GM19099 (cell line): Measurements from ENCODE around the gene NUDCD2.

Experiments used
- POLR2A ChIP-seq: IDR thresholded peaks from 3 replicates; pipeline ENCODE4 v1.6.1; 2011; ENCODE audit warnings: low read depth; ENCODE audit not compliant: insufficient read length; ENCODE audit errors: extremely low read depth

NUDCD2 gene

DNA sequence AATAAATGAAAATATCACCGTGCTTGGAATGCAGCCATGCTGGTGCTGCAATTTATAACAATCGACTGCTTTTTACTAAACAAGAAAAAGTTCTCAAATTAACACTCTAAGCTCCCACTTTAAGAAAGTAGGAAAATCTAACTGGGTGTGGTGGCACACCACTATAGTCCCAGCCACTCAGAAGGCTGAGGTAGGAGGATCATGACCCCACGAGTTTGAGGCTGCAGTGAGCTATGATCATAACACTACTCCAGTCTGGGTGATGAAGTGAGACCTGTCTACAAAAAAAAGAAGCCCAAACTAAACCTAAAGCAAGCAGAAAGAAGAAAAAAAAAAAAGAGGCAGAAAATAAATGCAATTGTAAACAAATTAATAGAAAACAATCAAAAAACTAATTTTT is 12.0 kb downstream of the NUDCD2 start:
- no peak for TF ChIP-seq POLR2A

DNA sequence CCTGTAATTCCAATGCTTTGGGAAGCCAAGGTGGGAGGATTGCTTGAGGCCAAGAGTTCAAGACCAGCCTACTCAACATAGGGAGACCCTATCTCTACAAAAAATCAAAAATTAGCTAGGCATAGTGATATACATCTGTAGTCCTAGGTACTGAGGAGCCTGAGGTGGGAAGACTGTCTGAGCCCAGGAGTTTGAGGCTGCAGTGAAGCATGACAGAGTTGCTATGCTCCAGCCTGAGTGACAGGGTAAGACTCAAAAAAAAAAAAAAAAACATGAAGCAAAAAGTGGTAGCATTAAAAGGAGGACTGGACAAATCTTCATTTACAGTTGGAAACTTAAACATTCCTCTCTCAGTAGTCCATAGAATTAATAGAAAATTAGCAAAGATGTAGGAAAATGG is 12.7 kb downstream of the NUDCD2 start:
- TF ChIP-seq POLR2A = no peak

DNA sequence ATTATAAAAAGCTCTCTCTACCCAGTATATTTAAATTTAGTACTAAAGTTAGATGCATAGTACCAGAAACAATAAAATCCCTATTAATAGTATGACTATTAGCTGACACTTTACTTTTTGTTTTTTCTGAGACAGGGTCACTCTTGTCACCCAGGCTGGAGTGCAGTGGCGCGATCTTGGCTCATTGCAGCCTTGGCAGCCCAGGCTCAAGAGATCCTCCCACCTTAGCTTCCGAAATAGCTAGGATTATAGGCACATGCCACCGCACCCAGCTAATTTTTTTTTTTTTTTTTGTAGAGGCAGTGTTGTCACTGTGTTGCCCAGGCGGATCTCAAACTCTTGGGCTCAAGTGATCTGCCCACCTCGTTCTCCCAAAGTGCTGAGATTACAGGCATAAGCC is 14.6 kb downstream of the NUDCD2 start:
- TF ChIP-seq POLR2A = no peak

DNA sequence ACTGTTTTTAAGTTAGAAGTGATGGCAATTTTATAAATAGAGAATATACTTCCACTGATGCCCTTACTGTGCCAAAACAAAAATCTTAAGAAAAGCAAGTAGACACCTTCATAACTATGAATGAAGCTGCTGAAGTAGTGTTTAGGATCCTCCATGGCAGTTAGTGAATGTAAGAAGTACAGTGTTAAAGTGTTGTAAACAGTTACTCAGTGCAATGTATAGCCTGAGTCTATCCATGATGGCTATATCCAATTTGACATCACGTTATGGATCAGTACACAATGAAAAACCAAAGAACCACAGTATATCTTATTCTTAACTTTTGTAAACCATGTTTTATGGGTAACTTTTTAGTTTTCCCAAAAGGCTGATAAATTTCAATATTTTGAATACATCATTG is 15.4 kb downstream of the NUDCD2 start:
- no peak for TF ChIP-seq POLR2A

DNA sequence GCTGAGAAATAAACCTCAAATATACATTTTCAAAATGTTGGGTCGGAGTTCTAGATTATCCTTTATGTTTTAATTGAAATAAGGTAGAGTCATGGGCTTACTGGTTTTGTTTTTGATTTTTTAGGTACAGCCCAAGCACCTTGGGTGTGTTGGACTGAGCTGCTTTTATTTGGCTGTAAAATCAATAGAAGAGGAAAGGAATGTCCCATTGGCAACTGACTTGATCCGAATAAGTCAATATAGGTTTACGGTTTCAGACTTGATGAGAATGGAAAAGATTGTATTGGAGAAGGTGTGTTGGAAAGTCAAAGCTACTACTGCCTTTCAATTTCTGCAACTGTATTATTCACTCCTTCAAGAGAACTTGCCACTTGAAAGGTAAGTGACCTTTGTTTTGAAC is 18.9 kb downstream of the NUDCD2 start:
- no peak for TF ChIP-seq POLR2A

DNA sequence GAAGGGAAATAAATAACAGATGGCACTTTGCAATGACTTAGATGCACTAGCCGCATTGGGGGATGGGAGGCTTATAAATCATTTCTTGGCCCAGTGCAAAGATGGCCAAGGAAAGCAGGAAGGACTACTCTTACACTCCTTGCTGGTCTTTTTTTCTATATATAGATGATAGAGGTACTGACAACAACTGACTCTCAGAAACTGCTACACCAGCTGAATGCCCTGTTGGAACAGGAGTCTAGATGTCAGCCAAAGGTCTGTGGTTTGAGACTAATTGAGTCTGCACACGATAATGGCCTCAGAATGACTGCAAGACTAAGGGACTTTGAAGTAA is 20.8 kb downstream of the NUDCD2 start:
- TF ChIP-seq POLR2A = no peak

DNA sequence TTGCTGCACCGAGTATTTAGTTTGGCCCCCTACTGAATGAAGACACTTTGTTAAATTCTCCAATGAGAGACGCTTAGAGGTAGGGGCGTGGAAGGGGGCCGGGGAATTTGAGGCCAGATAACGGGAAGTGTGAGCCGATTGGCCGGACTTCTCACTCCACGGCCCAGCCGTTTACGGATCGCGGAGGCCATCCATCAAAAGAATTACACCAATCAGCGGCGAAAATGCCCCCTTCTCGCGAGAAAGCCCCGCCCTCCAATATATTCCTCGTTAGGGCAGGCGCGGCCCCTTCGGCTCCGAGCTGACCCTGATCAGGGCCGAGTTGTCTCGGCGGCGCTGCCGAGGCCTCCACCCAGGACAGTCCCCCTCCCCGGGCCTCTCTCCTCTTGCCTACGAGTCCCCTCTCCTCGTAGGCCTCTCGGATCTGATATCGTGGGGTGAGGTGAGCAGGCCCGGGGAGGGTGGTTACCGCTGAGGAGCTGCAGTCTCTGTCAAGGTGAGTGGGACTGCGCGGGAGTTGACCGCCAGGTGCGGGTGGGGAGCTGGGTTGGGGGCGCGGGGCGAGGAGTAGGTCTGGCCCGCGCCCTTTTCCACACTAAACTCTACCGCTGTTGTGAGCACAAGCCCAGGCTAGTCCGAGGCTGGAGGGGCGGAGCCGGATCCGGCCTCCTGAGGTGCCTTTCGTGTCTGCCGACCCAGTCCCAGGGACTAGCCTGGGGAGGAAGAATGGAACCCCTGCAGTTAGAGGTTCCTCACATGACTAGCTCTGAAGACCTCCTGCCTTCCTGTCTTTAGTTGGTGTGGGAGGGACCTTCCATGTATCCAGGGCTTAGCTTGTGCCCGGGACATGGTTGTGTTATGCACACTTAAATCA is 22.4 kb downstream of the NUDCD2 start, which contains the start of gene CCNG1:
TSS of gene CCNG1 (plus strand) at position 287 of the 874 bp plus-strand sequence. CDS start 1,662 bp downstream, outside the sequence.
- peak; percentile 99 for TF ChIP-seq POLR2A

DNA sequence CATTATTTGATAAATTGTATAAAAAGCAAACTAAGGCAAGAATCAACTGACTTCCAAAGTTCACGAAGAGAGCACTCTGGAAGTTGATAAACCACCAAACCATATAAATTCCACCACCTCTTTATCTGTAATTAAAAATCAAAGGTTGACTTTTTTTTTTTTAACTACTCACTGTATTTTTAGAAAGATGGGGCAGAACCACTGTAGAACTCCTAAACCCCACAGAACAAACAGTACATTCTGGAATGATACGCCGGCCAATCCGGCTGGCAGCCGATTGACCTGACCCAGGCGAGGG is 22.9 kb downstream of the NUDCD2 start:
- no peak for TF ChIP-seq POLR2A

DNA sequence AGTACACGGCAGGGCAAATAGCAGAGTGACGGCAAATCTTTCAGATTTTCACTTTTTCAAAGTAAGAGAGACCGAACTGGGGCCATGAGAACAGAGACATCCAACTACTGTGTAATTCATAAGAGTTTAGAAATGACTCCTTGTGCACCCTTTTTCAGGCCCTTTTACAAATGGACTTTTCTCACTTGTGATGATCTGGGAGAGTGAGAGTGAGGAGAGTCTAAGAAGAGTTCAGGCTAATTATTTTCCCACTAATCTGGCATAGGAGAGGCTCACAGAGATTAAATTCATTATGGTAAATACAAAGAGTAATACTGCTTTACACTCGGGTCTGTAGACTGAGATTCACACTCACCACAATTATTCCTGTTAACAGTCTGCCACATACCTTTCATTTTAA is 23.4 kb downstream of the NUDCD2 start:
- no peak for TF ChIP-seq POLR2A

DNA sequence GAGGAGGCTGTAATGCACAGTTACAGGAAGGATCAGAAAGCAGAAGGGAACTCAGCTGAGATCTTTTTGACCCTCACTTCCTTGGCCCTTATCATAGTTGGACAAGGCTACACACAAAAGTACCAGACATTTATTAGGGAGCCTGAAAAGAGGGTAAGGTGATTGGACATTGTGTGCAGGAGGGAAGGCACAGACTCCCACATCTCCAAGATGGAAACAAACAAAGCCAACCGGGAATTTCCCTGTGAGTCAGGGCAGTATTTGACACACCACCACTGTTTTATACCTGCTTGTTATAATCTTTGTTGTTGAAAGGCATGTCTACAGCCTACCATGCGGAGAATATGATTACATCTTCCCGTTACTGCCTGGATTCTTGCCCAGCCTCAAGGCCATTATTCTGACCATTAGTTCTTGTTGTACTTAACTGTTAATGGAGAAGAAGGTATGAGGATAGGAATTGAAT is 25.5 kb downstream of the NUDCD2 start:
- no peak for TF ChIP-seq POLR2A

DNA sequence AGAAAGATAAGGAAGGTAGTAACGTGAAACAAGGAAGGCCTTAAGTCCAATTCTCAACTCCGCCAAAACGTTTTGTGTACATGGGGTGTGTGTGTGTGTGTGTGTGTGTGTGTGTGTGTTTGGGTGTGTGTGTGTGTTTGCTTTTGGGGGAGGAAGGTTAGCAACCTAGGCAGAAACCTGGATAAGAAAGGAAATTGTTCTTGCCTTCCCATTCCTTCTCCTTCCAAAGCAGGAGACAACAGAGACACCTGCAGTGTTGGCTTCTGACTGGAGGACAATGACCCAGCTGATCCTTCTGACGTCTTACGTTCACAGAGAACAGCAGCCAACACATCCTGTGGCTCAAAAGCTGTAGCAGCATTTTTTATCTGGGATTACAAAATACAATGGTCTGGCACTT is 26.6 kb downstream of the NUDCD2 start:
- TF ChIP-seq POLR2A = no peak

DNA sequence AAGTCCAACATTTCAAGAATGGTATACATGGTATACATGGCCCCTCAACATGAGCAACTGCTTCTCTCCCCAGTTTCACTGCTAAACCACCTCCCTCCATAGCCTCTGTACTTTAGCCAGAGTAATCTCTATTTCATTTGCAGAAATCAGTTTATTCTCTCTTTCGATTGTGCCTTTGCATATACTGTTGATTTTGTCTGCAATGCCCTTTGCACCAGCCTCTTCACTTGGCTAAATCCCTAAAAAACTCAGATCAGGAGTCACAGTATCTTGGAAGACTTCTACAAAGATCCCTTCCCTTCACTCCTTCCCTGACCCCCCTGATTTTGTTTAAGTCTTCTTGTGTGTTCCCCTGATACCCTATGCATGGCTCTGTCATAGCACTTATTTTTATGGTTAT is 27.4 kb downstream of the NUDCD2 start:
- no peak for TF ChIP-seq POLR2A

DNA sequence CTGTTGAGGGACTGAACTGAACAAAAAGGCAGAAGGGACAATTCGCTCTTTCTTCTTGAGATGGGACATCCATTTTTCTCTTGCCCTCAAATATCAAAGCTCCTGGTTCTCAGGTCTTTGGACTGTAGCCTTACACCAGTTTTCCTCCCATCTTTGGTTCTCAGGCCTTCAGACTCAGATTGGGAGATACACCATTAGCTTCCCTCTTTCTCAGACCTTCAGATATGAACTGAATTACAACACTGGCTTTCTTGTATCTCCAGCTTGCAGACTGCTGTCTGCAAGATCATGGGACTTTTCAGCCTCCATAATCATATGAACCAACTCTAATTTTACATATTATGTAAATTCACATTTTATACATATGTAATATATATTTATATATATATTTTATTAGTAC is 35.1 kb downstream of the NUDCD2 start:
- TF ChIP-seq POLR2A = no peak

DNA sequence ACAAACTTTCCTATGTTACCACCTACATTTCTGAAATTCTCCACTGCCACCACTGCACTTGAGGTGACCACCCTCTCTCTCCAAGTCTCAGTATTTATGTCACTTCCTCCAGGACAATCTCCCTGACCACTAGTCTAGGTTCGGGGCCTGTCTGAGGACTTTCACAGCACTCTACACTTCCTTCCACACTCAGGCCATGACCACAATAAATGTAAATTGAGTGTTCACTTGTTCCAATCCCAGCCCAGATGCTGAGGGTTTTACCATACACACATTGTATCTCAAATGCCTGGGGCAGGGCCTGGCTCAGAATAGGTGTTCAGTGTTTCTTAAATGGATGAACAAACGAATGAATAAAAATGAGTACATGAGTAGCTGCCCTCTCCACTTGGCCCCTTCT is 49.4 kb downstream of the NUDCD2 start:
- no peak for TF ChIP-seq POLR2A

DNA sequence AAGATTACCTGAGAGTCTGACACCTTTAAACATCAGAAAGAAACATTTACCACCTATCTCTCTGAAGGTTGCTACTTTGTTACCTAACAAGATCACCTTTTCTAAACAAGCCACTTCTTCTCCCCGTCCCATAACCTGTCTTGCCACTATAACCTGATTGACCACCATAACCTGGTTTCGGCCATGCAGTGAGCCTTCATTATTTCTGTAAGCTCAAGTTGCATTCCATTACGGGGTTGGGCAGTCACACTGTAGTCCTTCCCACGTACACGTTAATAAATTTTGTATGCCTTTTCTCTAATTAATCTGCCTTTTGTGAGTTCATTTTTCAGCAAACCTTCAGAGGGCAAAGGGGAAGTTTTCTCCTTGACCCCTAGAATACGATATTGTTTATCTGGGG is 50.5 kb downstream of the NUDCD2 start:
- TF ChIP-seq POLR2A = no peak

DNA sequence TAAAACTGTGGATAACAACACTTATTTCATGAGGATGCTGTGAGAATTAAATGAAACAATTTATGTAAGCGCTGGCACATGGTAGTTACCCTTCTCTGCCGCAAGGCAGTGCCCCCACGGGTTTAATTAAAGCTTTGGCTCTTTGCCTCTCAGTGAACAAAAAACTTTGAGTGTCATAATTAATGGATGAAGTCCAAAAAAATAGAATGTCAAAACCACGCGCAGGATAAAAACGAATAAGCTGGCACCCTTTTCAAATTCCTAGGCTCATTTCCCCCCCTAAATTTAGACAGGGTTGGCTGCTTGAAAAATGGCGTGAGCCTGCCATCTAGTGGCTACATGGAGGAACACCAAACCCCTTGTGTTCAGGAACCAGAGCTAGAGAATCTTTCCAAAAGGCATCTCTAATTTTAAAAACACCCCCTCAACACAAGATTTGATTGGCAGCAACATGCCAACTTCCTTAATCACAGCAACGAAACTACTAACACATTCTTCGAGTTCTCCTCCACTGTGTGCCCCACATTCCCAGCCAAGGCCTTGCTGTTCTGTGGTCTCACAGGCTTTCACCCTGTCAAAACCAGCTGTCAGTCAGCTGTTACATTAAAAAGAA is 51.5 kb downstream of the NUDCD2 start:
- TF ChIP-seq POLR2A = no peak
